Measurements from ENCODE around the gene NCAM2.

DNA sequence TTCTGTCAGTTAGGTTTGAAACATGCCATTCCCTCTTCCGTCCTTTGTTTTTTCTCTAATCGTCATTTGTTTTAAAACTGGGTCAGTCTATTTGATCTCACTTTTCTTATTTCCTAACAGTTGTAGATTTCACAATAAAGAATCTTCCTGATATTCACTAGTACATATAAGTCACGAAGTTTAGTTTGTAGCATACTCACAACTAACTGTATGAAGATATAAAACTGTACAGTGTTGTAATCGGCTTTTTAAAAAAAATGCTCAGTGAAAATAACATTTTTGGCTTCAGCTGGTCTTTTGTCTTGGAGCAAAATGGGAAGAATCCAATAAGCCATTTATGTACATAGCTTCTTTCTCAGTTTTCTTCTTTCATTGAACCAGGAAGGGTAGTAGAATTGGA is 78.3 kb downstream of the NCAM2 start:
- TF ChIP-seq ZNF366 (tag by site-specific recombination; conservative IDR thresholded peaks at IDR 0.05) = no peak
- TF ChIP-seq, protein P1, sequence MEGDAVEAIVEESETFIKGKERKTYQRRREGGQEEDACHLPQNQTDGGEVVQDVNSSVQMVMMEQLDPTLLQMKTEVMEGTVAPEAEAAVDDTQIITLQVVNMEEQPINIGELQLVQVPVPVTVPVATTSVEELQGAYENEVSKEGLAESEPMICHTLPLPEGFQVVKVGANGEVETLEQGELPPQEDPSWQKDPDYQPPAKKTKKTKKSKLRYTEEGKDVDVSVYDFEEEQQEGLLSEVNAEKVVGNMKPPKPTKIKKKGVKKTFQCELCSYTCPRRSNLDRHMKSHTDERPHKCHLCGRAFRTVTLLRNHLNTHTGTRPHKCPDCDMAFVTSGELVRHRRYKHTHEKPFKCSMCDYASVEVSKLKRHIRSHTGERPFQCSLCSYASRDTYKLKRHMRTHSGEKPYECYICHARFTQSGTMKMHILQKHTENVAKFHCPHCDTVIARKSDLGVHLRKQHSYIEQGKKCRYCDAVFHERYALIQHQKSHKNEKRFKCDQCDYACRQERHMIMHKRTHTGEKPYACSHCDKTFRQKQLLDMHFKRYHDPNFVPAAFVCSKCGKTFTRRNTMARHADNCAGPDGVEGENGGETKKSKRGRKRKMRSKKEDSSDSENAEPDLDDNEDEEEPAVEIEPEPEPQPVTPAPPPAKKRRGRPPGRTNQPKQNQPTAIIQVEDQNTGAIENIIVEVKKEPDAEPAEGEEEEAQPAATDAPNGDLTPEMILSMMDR (tag by site-specific recombination; IDR thresholded peaks at IDR 0.05) = no peak
- TF ChIP-seq ZNF274 (IDR thresholded peaks at IDR 0.05; ENCODE audit: low read length) = no peak
- no peak for TF ChIP-seq ZNF274 (tag by site-specific recombination; IDR thresholded peaks at IDR 0.05; ENCODE audit: borderline replicate concordance)
- no peak for TF ChIP-seq ZBTB1 (tag by site-specific recombination; IDR thresholded peaks at IDR 0.05)
- TF ChIP-seq, protein P2, sequence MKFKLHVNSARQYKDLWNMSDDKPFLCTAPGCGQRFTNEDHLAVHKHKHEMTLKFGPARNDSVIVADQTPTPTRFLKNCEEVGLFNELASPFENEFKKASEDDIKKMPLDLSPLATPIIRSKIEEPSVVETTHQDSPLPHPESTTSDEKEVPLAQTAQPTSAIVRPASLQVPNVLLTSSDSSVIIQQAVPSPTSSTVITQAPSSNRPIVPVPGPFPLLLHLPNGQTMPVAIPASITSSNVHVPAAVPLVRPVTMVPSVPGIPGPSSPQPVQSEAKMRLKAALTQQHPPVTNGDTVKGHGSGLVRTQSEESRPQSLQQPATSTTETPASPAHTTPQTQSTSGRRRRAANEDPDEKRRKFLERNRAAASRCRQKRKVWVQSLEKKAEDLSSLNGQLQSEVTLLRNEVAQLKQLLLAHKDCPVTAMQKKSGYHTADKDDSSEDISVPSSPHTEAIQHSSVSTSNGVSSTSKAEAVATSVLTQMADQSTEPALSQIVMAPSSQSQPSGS (tag by site-specific recombination; IDR thresholded peaks at IDR 0.05; ENCODE audit: low read depth) = no peak
- TF ChIP-seq, protein P3, sequence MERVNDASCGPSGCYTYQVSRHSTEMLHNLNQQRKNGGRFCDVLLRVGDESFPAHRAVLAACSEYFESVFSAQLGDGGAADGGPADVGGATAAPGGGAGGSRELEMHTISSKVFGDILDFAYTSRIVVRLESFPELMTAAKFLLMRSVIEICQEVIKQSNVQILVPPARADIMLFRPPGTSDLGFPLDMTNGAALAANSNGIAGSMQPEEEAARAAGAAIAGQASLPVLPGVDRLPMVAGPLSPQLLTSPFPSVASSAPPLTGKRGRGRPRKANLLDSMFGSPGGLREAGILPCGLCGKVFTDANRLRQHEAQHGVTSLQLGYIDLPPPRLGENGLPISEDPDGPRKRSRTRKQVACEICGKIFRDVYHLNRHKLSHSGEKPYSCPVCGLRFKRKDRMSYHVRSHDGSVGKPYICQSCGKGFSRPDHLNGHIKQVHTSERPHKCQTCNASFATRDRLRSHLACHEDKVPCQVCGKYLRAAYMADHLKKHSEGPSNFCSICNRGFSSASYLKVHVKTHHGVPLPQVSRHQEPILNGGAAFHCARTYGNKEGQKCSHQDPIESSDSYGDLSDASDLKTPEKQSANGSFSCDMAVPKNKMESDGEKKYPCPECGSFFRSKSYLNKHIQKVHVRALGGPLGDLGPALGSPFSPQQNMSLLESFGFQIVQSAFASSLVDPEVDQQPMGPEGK (tag by site-specific recombination; IDR thresholded peaks at IDR 0.05) = no peak
- no peak for TF ChIP-seq BCL11B (tag by site-specific recombination; IDR thresholded peaks at IDR 0.05; ENCODE audit: low read depth)
